Natural killer cell (primary cell): Measurements from ENCODE around the gene EIF4H. TPM values are rescaled to one million over a fixed set of nuclear protein-coding genes. Genes with fewer than 3 reads are reported as not detected.

Experiments
- ATAC-seq, 3 donors: fragments of 150-1000 bp in 2 of 3; fragments of 200-7000 bp in 1 of 3; cut with Tn5 transposase; 1 replicate in 1 of 3; 2 replicates in 2 of 3; pipeline ENCODE4 v1.10.0; 2021; ENCODE audit warnings: mild to moderate bottlenecking in 2 of 3, moderate library complexity in 2 of 3
- DNase-seq, 2 donors: peaks; one replicate each; pipeline versions ENCODE4 v3.0.0 to v3.0.0-alpha.2; 2013 to 2021; ENCODE audit warnings: mixed read lengths in 1 of 2
- H3K27ac ChIP-seq: one replicate; pipeline ENCODE4 v1.5.1; 2013; ENCODE audit warnings: mild to moderate bottlenecking, low read length
- H3K27me3 ChIP-seq: one replicate; pipeline ENCODE4 v1.6.1; 2013; ENCODE audit warnings: low read length; ENCODE audit not compliant: control insufficient read depth, insufficient read depth
- H3K36me3 ChIP-seq: one replicate; pipeline ENCODE4 v1.6.1; 2013; ENCODE audit warnings: low read length; ENCODE audit not compliant: control insufficient read depth, insufficient read depth
- H3K4me1 ChIP-seq: one replicate; pipeline ENCODE4 v1.6.1; 2013; ENCODE audit warnings: low read length; ENCODE audit not compliant: control insufficient read depth, insufficient read depth
- H3K4me3 ChIP-seq: one replicate; pipeline ENCODE4 v1.5.1; 2013; ENCODE audit warnings: low read length
- H3K9me3 ChIP-seq: one replicate; pipeline ENCODE4 v1.6.1; 2013; ENCODE audit warnings: low read length; ENCODE audit not compliant: control insufficient read depth, insufficient read depth
- H3K27ac Mint-ChIP-seq, 2 donors: one replicate each; pipeline ENCODE4 v1.8.0; 2022; ENCODE audit warnings: mild to moderate bottlenecking in 2 of 2, mixed read lengths in 2 of 2, moderate library complexity in 1 of 2
- H3K27me3 Mint-ChIP-seq, 2 donors: one replicate each; pipeline ENCODE4 v1.8.0; 2022; ENCODE audit warnings: low read depth in 2 of 2, mixed read lengths in 2 of 2
- H3K36me3 Mint-ChIP-seq: one replicate; pipeline ENCODE4 v1.8.0; 2022; ENCODE audit warnings: mixed read lengths
- H3K4me1 Mint-ChIP-seq, 2 donors: one replicate each; pipeline ENCODE4 v1.8.0; 2022; ENCODE audit warnings: mixed read lengths in 2 of 2
- H3K4me3 Mint-ChIP-seq: one replicate; pipeline ENCODE4 v1.8.0; 2022; ENCODE audit warnings: mild to moderate bottlenecking, moderate library complexity, mixed read lengths
- H3K9me3 Mint-ChIP-seq, 2 donors: one replicate each; pipeline ENCODE4 v1.8.0; 2022; ENCODE audit warnings: mixed read lengths in 2 of 2
- WGBS: methylation state at CpG from one replicate; pipeline ENCODE4 v1.1.7; 2013; ENCODE audit warnings: missing lambda C conversion rate; ENCODE audit not compliant: insufficient coverage; 5-methylcytosine and 5-hydroxymethylcytosine counted together
- intact Hi-C: fragments of 100-400 bp; cut with micrococcal nuclease; formaldehyde crosslinking; loops from one replicate; pipeline ENCODE4 v1.14.2; 2022
- total RNA-seq, 4 donors: library from RNA; stranded (reverse); fragments of 120-200 nt in 1 of 4; gene quantifications; one replicate each; pipeline versions ENCODE4 v1.2.3 to v1.2.4, GENCODE V29; 2013 to 2022
- TF ChIP-seq, protein P1 (sequence below): fragments of 200-600 bp; IDR thresholded peaks from one replicate; pipeline ENCODE4 v1.8.0; 2022; ENCODE audit warnings: antibody characterized with exemption

EIF4H gene
- total RNA-seq, 3 donors from 2014 or later (not counting 1 experiment from before 2014, with no cell fraction given) = 286 to 294 (median 294) TPM

DNA sequence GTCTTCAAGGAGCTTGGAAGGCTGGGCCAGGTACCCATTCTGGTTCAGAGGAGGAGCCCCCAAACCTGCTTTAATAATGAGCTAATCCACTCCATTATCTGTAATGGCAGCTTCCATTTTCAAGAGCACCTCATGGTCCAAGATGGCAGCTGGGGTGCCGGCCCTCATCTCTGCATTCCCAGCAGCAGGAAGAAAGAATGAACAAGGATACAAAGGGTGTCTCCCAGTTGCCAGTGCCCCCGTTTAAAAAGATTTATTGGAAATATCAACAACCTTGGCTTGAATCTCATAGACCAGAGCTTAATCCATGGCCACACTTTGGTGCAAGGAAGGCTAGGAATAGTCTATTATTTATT, 44.2 kb downstream of the EIF4H start:
- peak overlapping the region; percentile 83 to 86 for H3K27ac Mint-ChIP-seq
- no peaks in the 10 kb centered on the region for H3K9me3 Mint-ChIP-seq
- Histone ChIP-seq H3K4me1 (peaks cover 61% of the 10 kb centered on the region), H3K9me3 (no peaks in the 10 kb centered on the region), H3K4me3 (no peak overlapping the region), H3K27me3 (no peaks in the 10 kb centered on the region), H3K36me3 (peaks cover 33% of the 10 kb centered on the region), H3K27ac (peak overlapping the region; percentile 53)
- intact Hi-C loops = no loop called here
- ATAC-seq (no peak), DNase-seq (no peak)
- WGBS = 93% methylated on average over 2 of the region's 2 CpGs
- TF ChIP-seq, protein P1, sequence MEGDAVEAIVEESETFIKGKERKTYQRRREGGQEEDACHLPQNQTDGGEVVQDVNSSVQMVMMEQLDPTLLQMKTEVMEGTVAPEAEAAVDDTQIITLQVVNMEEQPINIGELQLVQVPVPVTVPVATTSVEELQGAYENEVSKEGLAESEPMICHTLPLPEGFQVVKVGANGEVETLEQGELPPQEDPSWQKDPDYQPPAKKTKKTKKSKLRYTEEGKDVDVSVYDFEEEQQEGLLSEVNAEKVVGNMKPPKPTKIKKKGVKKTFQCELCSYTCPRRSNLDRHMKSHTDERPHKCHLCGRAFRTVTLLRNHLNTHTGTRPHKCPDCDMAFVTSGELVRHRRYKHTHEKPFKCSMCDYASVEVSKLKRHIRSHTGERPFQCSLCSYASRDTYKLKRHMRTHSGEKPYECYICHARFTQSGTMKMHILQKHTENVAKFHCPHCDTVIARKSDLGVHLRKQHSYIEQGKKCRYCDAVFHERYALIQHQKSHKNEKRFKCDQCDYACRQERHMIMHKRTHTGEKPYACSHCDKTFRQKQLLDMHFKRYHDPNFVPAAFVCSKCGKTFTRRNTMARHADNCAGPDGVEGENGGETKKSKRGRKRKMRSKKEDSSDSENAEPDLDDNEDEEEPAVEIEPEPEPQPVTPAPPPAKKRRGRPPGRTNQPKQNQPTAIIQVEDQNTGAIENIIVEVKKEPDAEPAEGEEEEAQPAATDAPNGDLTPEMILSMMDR = no peak
- no peaks in the 10 kb centered on the region for H3K36me3 Mint-ChIP-seq
- no peaks in the 10 kb centered on the region for H3K27me3 Mint-ChIP-seq
- peak overlapping the region; percentile 55 for H3K4me3 Mint-ChIP-seq
- peaks cover 33 to 55% of the 10 kb centered on the region in 2 donors for H3K4me1 Mint-ChIP-seq

DNA sequence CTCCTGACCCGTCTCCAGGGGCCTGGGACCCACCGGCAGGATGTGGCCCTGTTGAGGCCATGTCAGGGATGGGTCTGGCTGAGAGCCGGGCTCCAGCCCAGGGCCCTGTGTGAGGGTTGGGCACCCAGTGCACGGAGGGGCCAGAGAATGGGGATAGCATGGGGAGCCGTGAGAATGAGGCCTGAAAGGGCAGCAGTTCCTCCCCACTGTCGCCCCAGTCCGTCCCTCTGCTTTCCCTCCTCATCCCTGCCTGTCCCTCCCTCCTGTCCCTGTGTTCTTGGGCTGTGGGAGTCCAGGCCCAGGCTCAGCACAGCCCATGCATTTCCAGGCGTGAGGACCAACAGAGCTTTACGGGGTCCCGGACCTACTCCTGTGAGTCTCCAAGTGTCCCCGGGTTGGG, 45.3 kb downstream of the EIF4H start:
- TF ChIP-seq, protein P1 = no peak
- Histone ChIP-seq H3K9me3 (no peaks in the 10 kb centered on the region), H3K4me3 (no peak overlapping the region), H3K4me1 (peaks cover 60% of the 10 kb centered on the region), H3K36me3 (peaks cover 44% of the 10 kb centered on the region), H3K27me3 (no peaks in the 10 kb centered on the region), H3K27ac (no peak overlapping the region)
- peaks cover 33 to 56% of the 10 kb centered on the region in 2 donors for H3K4me1 Mint-ChIP-seq
- DNase-seq (no peak), ATAC-seq (no peak)
- no peaks in the 10 kb centered on the region for H3K36me3 Mint-ChIP-seq
- WGBS = 90% methylated on average over 11 of the region's 11 CpGs
- peak overlapping the region; percentile 31 for H3K4me3 Mint-ChIP-seq
- no peaks in the 10 kb centered on the region for H3K27me3 Mint-ChIP-seq
- H3K27ac Mint-ChIP-seq = no peak overlapping the region
- intact Hi-C loops = no loop called here
- H3K9me3 Mint-ChIP-seq = no peaks in the 10 kb centered on the region

- H3K27ac ChIP-seq = no peak overlapping the region
- Mint-ChIP-seq H3K4me3 (no peak overlapping the region), H3K27ac (no peak overlapping the region), H3K27me3 (no peaks in the 10 kb centered on the region), H3K4me1 (peaks cover 32 to 58% of the 10 kb centered on the region in 2 donors), H3K9me3 (no peaks in the 10 kb centered on the region), H3K36me3 (no peaks in the 10 kb centered on the region)
- H3K9me3 ChIP-seq = no peaks in the 10 kb centered on the region
- H3K36me3 ChIP-seq = peaks cover 44% of the 10 kb centered on the region
- no peaks in the 10 kb centered on the region for H3K27me3 ChIP-seq
- peaks cover 62% of the 10 kb centered on the region for H3K4me1 ChIP-seq
- DNase-seq = no peak
- intact Hi-C loops = no loop called here
- no peak for ATAC-seq
- 80% methylated on average over 9 of the region's 9 CpGs for WGBS
- H3K4me3 ChIP-seq = no peak overlapping the region
- TF ChIP-seq, protein P1 = no peak
Measured at GRCh38 chr7:74220229-74220628, 46.1 kb downstream of the EIF4H start.

DNA sequence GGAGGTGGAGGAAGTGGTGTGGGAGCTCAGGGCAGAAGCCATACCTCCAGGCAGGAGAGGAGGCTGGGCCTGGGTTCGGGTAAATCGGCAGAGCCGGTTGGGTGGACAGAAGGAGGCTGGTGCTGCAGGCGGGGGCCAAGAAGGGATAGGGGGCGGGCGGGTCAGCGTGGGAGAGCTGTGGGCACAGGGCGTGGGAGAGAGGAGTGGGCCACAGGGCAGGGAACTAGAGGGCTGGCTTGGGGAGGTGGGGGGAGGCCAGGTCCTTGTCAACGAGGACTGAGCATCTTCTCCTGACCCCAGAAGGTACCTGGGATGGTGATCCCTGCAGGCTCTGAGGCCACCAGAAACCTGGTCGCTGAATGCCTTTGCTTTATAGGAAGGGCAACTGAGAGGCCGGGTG, 47.6 kb downstream of the EIF4H start:
- Mint-ChIP-seq H3K36me3 (no peaks in the 10 kb centered on the region), H3K4me3 (no peak overlapping the region), H3K27ac (no peak overlapping the region), H3K4me1 (peaks cover 31 to 58% of the 10 kb centered on the region in 2 donors), H3K27me3 (no peaks in the 10 kb centered on the region), H3K9me3 (no peaks in the 10 kb centered on the region)
- Histone ChIP-seq H3K9me3 (no peaks in the 10 kb centered on the region), H3K4me1 (peaks cover 62% of the 10 kb centered on the region), H3K4me3 (no peak overlapping the region), H3K27me3 (no peaks in the 10 kb centered on the region), H3K36me3 (peaks cover 32% of the 10 kb centered on the region), H3K27ac (no peak overlapping the region)
- TF ChIP-seq, protein P1 = no peak
- no peak for DNase-seq
- no peak for ATAC-seq
- intact Hi-C loops = no loop called here
- WGBS = 92% methylated on average over 11 of the region's 11 CpGs
